DMS79 (cell line): ENCODE data around the gene TUG1.
A peak's percentile ranks its signal among the peaks of the same experiment; 100 is the strongest.

Experiments used
- DNase-seq: peaks from one replicate; lab custom pipeline; 2025; lab: John Stamatoyannopoulos, UW

The TUG1 gene

GRCh38 chr22:30968924-30969531, at the start of gene TUG1:
TUG1 (plus strand) TSS chr22:30969265.
- DNase-seq, result peak; percentile 85

- DNase-seq, result no peak
Measured at GRCh38 chr22:30919973-30920372, 49.1 kb upstream of the TUG1 start.

GRCh38 chr22:30920407-30920806, 48.7 kb upstream of the TUG1 start:
- DNase-seq, result peak; percentile 11

GRCh38 chr22:30921108-30921507, 48.0 kb upstream of the TUG1 start:
- DNase-seq, result no peak

- no peak for DNase-seq
Measured at GRCh38 chr22:30922151-30922611, 46.9 kb upstream of the TUG1 start.

- DNase-seq, result no peak
Measured at GRCh38 chr22:30923168-30923900, 45.7 kb upstream of the TUG1 start.

- no peak for DNase-seq
Measured at GRCh38 chr22:30925667-30926066, 43.4 kb upstream of the TUG1 start.

GRCh38 chr22:30926706-30927105, 42.4 kb upstream of the TUG1 start:
- DNase-seq, result no peak

GRCh38 chr22:30927806-30928205, 41.3 kb upstream of the TUG1 start:
- no peak for DNase-seq

GRCh38 chr22:30928401-30928800, 40.7 kb upstream of the TUG1 start:
- no peak for DNase-seq

- DNase-seq, result no peak
Measured at GRCh38 chr22:30930228-30930627, 38.8 kb upstream of the TUG1 start.

- no peak for DNase-seq
Measured at GRCh38 chr22:30931541-30932300, 37.3 kb upstream of the TUG1 start.

- DNase-seq, result no peak
Measured at GRCh38 chr22:30932661-30933060, 36.4 kb upstream of the TUG1 start.

- DNase-seq, result no peak
Measured at GRCh38 chr22:30933457-30933856, 35.6 kb upstream of the TUG1 start.

GRCh38 chr22:30934053-30934452, 35.0 kb upstream of the TUG1 start:
- no peak for DNase-seq

- no peak for DNase-seq
Measured at GRCh38 chr22:30940685-30941362, 28.2 kb upstream of the TUG1 start.

- DNase-seq, result no peak
Measured at GRCh38 chr22:30941363-30941740, 27.7 kb upstream of the TUG1 start.

- DNase-seq, result no peak
Measured at GRCh38 chr22:30943368-30943767, 25.7 kb upstream of the TUG1 start.

- no peak for DNase-seq
Measured at GRCh38 chr22:30944986-30945385, 24.1 kb upstream of the TUG1 start.

- DNase-seq, result no peak
Measured at GRCh38 chr22:30945653-30946052, 23.4 kb upstream of the TUG1 start.

- no peak for DNase-seq
Measured at GRCh38 chr22:30946354-30946753, 22.7 kb upstream of the TUG1 start.

- peak; percentile 93 for DNase-seq
Measured at GRCh38 chr22:30947173-30947815, 21.8 kb upstream of the TUG1 start.
